GM23338 (cell line): ENCODE results near the gene AP1M2. TPM values are rescaled to one million over a fixed set of nuclear protein-coding genes. Genes with fewer than 3 reads are reported as not detected.

Experiments
- ATAC-seq: fragments of 200-7000 bp; cut with Tn5 transposase; 3 replicates; pipeline ENCODE4 v1.9.1; 2020
- DNase-seq: peaks from one replicate; pipeline ENCODE4 v3.0.0-alpha.2; 2015; ENCODE audit warnings: low spot score
- H2AFZ ChIP-seq: fragments of 200-600 bp; sonication (generic); 2 replicates; pipeline ENCODE4 v1.8.0; 2016; ENCODE audit warnings: antibody characterized with exemption, mild to moderate bottlenecking, moderate library complexity
- H3F3A ChIP-seq: fragments of 200-600 bp; sonication (generic); replicated peaks from 2 replicates; pipeline ENCODE4 v1.8.0; 2017; ENCODE audit warnings: antibody characterized with exemption, mixed run types, low read depth
- H3K27ac ChIP-seq: fragments of 200-600 bp; sonication (generic); 2 replicates; pipeline ENCODE4 v1.6.1; 2016; ENCODE audit warnings: low read depth
- H3K27me3 ChIP-seq: fragments of 200-600 bp; sonication (generic); 2 replicates; pipeline ENCODE4 v1.8.0; 2016; ENCODE audit warnings: mild to moderate bottlenecking, mixed run types, moderate library complexity; ENCODE audit not compliant: insufficient read depth
- H3K36me3 ChIP-seq: fragments of 200-600 bp; sonication (generic); 2 replicates; pipeline ENCODE4 v1.8.0; 2016; ENCODE audit warnings: mild to moderate bottlenecking; ENCODE audit not compliant: insufficient read depth
- H3K4me1 ChIP-seq: fragments of 200-600 bp; sonication (generic); 2 replicates; pipeline ENCODE4 v1.8.0; 2016; ENCODE audit warnings: mild to moderate bottlenecking, moderate library complexity; ENCODE audit not compliant: insufficient read depth
- H3K4me2 ChIP-seq: fragments of 200-600 bp; sonication (generic); 2 replicates; pipeline ENCODE4 v1.7.1; 2017; ENCODE audit warnings: mixed run types
- H3K4me3 ChIP-seq: fragments of 200-600 bp; sonication (generic); 2 replicates; pipeline ENCODE4 v1.6.1; 2016; ENCODE audit warnings: mixed run types
- H3K79me2 ChIP-seq: fragments of 200-600 bp; sonication (generic); replicated peaks from 2 replicates; pipeline ENCODE4 v1.8.0; 2017; ENCODE audit warnings: mild to moderate bottlenecking; ENCODE audit not compliant: insufficient read depth
- H3K9me2 ChIP-seq: fragments of 200-600 bp; sonication (generic); 2 replicates; pipeline ENCODE4 v1.8.0; 2017; ENCODE audit not compliant: insufficient read depth
- H4K20me1 ChIP-seq: fragments of 200-600 bp; sonication (generic); replicated peaks from 2 replicates; pipeline ENCODE4 v1.8.0; 2017; ENCODE audit warnings: mild to moderate bottlenecking; ENCODE audit not compliant: insufficient read depth
- H3K27ac Mint-ChIP-seq: 2 replicates; pipeline ENCODE4 v1.8.0; 2020; ENCODE audit warnings: inconsistent platforms, mild to moderate bottlenecking, moderate library complexity, mixed read lengths
- H3K27me3 Mint-ChIP-seq: 3 replicates; pipeline ENCODE4 v1.8.0; 2022; ENCODE audit warnings: low read depth, mild to moderate bottlenecking, moderate library complexity, mixed read lengths, inconsistent platforms; ENCODE audit not compliant: insufficient read depth, poor library complexity
- H3K36me3 Mint-ChIP-seq: 3 replicates; pipeline ENCODE4 v1.8.0; 2021; ENCODE audit warnings: low read depth, mild to moderate bottlenecking, inconsistent platforms, moderate library complexity, mixed read lengths
- H3K4me1 Mint-ChIP-seq: 3 replicates; pipeline ENCODE4 v1.8.0; 2020; ENCODE audit warnings: mild to moderate bottlenecking, inconsistent platforms, mixed read lengths
- H3K4me3 Mint-ChIP-seq: 3 replicates; pipeline ENCODE4 v1.8.0; 2021; ENCODE audit warnings: moderate library complexity, mild to moderate bottlenecking, inconsistent platforms, mixed read lengths
- H3K9me3 Mint-ChIP-seq: 3 replicates; pipeline ENCODE4 v1.8.0; 2020; ENCODE audit warnings: moderate library complexity, mild to moderate bottlenecking, inconsistent platforms, mixed read lengths
- CREB1 ChIP-seq: fragments of 250-450 bp; sonication (Bioruptor Pico); IDR thresholded peaks from 2 replicates; pipeline ENCODE4 v1.5.0; 2020; ENCODE audit warnings: low read depth, mild to moderate bottlenecking, moderate library complexity
- EZH2phosphoT487 ChIP-seq: fragments of 200-600 bp; sonication (generic); IDR thresholded peaks from one replicate; pipeline ENCODE4 v1.8.1; 2018; ENCODE audit warnings: antibody characterized with exemption; ENCODE audit not compliant: unreplicated experiment
- NANOG ChIP-seq: IDR thresholded peaks from 2 replicates; pipeline ENCODE4 v1.6.1; 2016; ENCODE audit warnings: antibody characterized with exemption, borderline replicate concordance
- ZNF114 ChIP-seq: fragments of 250-450 bp; sonication (Bioruptor Pico); IDR thresholded peaks from 2 replicates; pipeline ENCODE4 v1.5.0; 2020; ENCODE audit warnings: mild to moderate bottlenecking, moderate library complexity
- polyA plus RNA-seq: library from polyadenylated mRNA; unstranded; fragments of >200 nt; fragmentation: Nextera tagmentation; extraction: Ambion mirVana; gene quantifications from 2 replicates; pipeline ENCODE4 v1.2.1, GENCODE V29; 2016
- total RNA-seq: library from RNA; depleted of rRNA; stranded (reverse); fragments of >200 nt; shearing (Covaris generic); gene quantifications from 2 replicates; pipeline ENCODE4 v1.2.3, GENCODE V29; 2014
- TF ChIP-seq, protein P1 (sequence below): fragments of 250-450 bp; sonication (Bioruptor Pico); IDR thresholded peaks from 2 replicates; pipeline ENCODE4 v1.5.0; 2020; ENCODE audit warnings: mild to moderate bottlenecking, moderate library complexity
- TF ChIP-seq, protein P2 (sequence below): IDR thresholded peaks from one replicate; pipeline ENCODE4 v1.6.1; 2018; ENCODE audit warnings: antibody characterized with exemption; ENCODE audit not compliant: unreplicated experiment
- TF ChIP-seq, protein P3 (sequence below), 2 experiments: fragments of 200-600 bp in 1 of 2; sonication (generic) in 1 of 2; conservative IDR thresholded peaks; 2 replicates each; pipeline versions ENCODE4 v1.5.1 to v1.6.1; 2016 to 2017; ENCODE audit warnings: antibody characterized with exemption in 2 of 2, low read depth in 2 of 2, mild to moderate bottlenecking in 2 of 2, moderate library complexity in 1 of 2

Gene AP1M2
- total and polyA plus RNA-seq, 2 experiments from 2014 or later: 128 to 165 TPM

DNA sequence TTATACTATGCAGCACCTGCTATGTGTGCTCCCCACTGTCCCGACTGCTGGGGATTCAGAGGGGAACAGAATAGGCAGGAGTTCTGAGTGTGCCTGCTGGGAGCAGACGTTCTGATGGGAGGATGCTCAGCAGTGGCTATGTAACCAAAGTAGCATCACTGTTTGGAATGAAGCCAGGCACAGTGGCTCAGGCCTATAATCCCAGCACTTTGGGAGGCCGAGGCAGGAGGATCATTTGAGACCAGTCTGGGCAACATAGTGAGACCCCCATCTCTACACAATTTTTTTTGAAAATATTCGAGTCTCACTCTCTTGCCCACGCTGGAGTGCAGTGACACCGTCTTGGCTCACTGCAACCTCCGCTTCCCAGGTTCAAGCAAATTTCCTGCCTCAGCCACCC, 37.4 kb downstream of the AP1M2 start:
- H3K27me3 Mint-ChIP-seq: peaks cover 22% of the 10 kb centered on the region
- Histone ChIP-seq H3K27me3 (no peaks in the 10 kb centered on the region), H3F3A (peaks cover 27% of the 10 kb centered on the region), H3K27ac (no peak overlapping the region), H3K79me2 (peaks cover 11% of the 10 kb centered on the region), H3K4me2 (no peak overlapping the region), H3K4me3 (no peak overlapping the region), H3K9me2 (no peaks in the 10 kb centered on the region), H3K36me3 (peaks cover 16% of the 10 kb centered on the region; the same call in 1 of the 2 replicates), H4K20me1 (peaks cover 11% of the 10 kb centered on the region), H3K4me1 (no peaks in the 10 kb centered on the region; the same call in 1 of the 2 replicates), H2AFZ (no peak overlapping the region)
- H3K27ac Mint-ChIP-seq: no peak overlapping the region
- no peak for ATAC-seq
- no peak for DNase-seq
- H3K4me1 Mint-ChIP-seq: no peaks in the 10 kb centered on the region
- H3K4me3 Mint-ChIP-seq: no peak overlapping the region
- no peaks in the 10 kb centered on the region for H3K9me3 Mint-ChIP-seq
- TF ChIP-seq CREB1 (CRISPR knock-in tag) (no peak), ZNF114 (CRISPR knock-in tag) (no peak), NANOG (no peak), EZH2phosphoT487 (no peak)
- TF ChIP-seq, protein P1, sequence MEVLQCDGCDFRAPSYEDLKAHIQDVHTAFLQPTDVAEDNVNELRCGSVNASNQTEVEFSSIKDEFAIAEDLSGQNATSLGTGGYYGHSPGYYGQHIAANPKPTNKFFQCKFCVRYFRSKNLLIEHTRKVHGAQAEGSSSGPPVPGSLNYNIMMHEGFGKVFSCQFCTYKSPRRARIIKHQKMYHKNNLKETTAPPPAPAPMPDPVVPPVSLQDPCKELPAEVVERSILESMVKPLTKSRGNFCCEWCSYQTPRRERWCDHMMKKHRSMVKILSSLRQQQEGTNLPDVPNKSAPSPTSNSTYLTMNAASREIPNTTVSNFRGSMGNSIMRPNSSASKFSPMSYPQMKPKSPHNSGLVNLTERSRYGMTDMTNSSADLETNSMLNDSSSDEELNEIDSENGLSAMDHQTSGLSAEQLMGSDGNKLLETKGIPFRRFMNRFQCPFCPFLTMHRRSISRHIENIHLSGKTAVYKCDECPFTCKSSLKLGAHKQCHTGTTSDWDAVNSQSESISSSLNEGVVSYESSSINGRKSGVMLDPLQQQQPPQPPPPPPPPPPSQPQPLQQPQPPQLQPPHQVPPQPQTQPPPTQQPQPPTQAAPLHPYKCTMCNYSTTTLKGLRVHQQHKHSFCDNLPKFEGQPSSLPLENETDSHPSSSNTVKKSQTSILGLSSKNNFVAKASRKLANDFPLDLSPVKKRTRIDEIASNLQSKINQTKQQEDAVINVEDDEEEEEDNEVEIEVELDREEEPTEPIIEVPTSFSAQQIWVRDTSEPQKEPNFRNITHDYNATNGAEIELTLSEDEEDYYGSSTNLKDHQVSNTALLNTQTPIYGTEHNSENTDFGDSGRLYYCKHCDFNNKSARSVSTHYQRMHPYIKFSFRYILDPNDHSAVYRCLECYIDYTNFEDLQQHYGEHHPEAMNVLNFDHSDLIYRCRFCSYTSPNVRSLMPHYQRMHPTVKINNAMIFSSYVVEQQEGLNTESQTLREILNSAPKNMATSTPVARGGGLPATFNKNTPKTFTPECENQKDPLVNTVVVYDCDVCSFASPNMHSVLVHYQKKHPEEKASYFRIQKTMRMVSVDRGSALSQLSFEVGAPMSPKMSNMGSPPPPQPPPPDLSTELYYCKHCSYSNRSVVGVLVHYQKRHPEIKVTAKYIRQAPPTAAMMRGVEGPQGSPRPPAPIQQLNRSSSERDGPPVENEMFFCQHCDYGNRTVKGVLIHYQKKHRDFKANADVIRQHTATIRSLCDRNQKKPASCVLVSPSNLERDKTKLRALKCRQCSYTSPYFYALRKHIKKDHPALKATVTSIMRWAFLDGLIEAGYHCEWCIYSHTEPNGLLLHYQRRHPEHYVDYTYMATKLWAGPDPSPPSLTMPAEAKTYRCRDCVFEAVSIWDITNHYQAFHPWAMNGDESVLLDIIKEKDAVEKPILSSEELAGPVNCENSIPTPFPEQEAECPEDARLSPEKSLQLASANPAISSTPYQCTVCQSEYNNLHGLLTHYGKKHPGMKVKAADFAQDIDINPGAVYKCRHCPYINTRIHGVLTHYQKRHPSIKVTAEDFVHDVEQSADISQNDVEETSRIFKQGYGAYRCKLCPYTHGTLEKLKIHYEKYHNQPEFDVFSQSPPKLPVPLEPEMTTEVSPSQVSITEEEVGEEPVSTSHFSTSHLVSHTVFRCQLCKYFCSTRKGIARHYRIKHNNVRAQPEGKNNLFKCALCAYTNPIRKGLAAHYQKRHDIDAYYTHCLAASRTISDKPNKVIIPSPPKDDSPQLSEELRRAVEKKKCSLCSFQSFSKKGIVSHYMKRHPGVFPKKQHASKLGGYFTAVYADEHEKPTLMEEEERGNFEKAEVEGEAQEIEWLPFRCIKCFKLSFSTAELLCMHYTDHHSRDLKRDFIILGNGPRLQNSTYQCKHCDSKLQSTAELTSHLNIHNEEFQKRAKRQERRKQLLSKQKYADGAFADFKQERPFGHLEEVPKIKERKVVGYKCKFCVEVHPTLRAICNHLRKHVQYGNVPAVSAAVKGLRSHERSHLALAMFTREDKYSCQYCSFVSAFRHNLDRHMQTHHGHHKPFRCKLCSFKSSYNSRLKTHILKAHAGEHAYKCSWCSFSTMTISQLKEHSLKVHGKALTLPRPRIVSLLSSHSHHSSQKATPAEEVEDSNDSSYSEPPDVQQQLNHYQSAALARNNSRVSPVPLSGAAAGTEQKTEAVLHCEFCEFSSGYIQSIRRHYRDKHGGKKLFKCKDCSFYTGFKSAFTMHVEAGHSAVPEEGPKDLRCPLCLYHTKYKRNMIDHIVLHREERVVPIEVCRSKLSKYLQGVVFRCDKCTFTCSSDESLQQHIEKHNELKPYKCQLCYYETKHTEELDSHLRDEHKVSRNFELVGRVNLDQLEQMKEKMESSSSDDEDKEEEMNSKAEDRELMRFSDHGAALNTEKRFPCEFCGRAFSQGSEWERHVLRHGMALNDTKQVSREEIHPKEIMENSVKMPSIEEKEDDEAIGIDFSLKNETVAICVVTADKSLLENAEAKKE (CRISPR knock-in tag): no peak
- TF ChIP-seq, protein P2, sequence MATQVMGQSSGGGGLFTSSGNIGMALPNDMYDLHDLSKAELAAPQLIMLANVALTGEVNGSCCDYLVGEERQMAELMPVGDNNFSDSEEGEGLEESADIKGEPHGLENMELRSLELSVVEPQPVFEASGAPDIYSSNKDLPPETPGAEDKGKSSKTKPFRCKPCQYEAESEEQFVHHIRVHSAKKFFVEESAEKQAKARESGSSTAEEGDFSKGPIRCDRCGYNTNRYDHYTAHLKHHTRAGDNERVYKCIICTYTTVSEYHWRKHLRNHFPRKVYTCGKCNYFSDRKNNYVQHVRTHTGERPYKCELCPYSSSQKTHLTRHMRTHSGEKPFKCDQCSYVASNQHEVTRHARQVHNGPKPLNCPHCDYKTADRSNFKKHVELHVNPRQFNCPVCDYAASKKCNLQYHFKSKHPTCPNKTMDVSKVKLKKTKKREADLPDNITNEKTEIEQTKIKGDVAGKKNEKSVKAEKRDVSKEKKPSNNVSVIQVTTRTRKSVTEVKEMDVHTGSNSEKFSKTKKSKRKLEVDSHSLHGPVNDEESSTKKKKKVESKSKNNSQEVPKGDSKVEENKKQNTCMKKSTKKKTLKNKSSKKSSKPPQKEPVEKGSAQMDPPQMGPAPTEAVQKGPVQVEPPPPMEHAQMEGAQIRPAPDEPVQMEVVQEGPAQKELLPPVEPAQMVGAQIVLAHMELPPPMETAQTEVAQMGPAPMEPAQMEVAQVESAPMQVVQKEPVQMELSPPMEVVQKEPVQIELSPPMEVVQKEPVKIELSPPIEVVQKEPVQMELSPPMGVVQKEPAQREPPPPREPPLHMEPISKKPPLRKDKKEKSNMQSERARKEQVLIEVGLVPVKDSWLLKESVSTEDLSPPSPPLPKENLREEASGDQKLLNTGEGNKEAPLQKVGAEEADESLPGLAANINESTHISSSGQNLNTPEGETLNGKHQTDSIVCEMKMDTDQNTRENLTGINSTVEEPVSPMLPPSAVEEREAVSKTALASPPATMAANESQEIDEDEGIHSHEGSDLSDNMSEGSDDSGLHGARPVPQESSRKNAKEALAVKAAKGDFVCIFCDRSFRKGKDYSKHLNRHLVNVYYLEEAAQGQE: no peak
- TF ChIP-seq, protein P3, sequence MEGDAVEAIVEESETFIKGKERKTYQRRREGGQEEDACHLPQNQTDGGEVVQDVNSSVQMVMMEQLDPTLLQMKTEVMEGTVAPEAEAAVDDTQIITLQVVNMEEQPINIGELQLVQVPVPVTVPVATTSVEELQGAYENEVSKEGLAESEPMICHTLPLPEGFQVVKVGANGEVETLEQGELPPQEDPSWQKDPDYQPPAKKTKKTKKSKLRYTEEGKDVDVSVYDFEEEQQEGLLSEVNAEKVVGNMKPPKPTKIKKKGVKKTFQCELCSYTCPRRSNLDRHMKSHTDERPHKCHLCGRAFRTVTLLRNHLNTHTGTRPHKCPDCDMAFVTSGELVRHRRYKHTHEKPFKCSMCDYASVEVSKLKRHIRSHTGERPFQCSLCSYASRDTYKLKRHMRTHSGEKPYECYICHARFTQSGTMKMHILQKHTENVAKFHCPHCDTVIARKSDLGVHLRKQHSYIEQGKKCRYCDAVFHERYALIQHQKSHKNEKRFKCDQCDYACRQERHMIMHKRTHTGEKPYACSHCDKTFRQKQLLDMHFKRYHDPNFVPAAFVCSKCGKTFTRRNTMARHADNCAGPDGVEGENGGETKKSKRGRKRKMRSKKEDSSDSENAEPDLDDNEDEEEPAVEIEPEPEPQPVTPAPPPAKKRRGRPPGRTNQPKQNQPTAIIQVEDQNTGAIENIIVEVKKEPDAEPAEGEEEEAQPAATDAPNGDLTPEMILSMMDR (conservative IDR thresholded peaks at IDR 0.05; ENCODE audit: low read depth in 2 of 2): no peak
- peaks cover 71% of the 10 kb centered on the region for H3K36me3 Mint-ChIP-seq
